ENCODE measurements around the gene ECSCR. TPM values are rescaled to one million over a fixed set of nuclear protein-coding genes. Genes with fewer than 3 reads are reported as not detected.

The ECSCR gene
- total and polyA plus RNA-seq, 2 of the 8 experiments (the other 6 are each of a cell fraction or from before 2014, with no cell fraction given): 2.7 to 7.2 TPM

GRCh38 chr5:139457241-139457640, 5.3 kb downstream of the ECSCR start:
- Histone ChIP-seq H3K23me2 (ENCODE audit: low read depth, low read length) (peaks cover 12% of the 10 kb centered on the region; the same call in 1 of the 2 replicates), H3K56ac (replicated peaks; ENCODE audit: insufficient read length, low read depth, low read length) (no peak overlapping the region), H2BK15ac (ENCODE audit: low read length) (no peak overlapping the region), H2BK120ac (replicated peaks; ENCODE audit: low read depth, low read length) (no peak overlapping the region), H4K20me1 (replicated peaks in 1 of 2; ENCODE audit: control insufficient read depth in 1 of 2, insufficient read depth in 2 of 2, low read length in 2 of 2) (peaks cover 0 to 10% of the 10 kb centered on the region in 2 experiments), H3K79me2 (ENCODE audit: control insufficient read depth in 1 of 2, insufficient read depth in 2 of 2, low read length in 2 of 2) (no peaks in the 10 kb centered on the region), H4K91ac (replicated peaks; ENCODE audit: insufficient read length, low read length) (no peak overlapping the region), H3K23ac (ENCODE audit: insufficient read length) (no peak overlapping the region), H4K8ac (ENCODE audit: extremely low read depth, insufficient read depth, low read length) (0 out of 2 replicates have a peak overlapping the region, but pooled peaks have one; percentile 45), H3K4me1 (replicated peaks in 1 of 4; ENCODE audit: control insufficient read depth in 3 of 4, insufficient read depth in 4 of 4, low read length in 3 of 4) (peaks cover 5 to 8% (median 7%) of the 10 kb centered on the region in 4 experiments; a peak in 6 of 7 replicates), H2BK12ac (ENCODE audit: low read depth, low read length) (peak overlapping the region; percentile 62; the same call in 1 of the 2 replicates), H2BK5ac (ENCODE audit: low read depth, low read length) (no peak overlapping the region), H3K36me3 (ENCODE audit: control insufficient read depth in 2 of 4, insufficient read depth in 4 of 4, low read length in 3 of 4) (no peaks in the 10 kb centered on the region), H2AFZ (ENCODE audit: low read length) (no peak overlapping the region), H2AK5ac (ENCODE audit: low read depth, low read length) (no peak overlapping the region), H3K4me2 (ENCODE audit: insufficient read depth in 1 of 2, low read depth in 2 of 2, low read length in 2 of 2) (no peak overlapping the region), H2BK20ac (ENCODE audit: low read length) (no peak overlapping the region), H3K18ac (ENCODE audit: extremely low read depth, low read length) (no peak overlapping the region), H3K4ac (replicated peaks; ENCODE audit: insufficient read length, low read depth, low read length) (no peak overlapping the region), H3K9me3 (ENCODE audit: insufficient read depth in 2 of 2, low read depth in 1 of 2, low read length in 1 of 2) (no peaks in the 10 kb centered on the region), H3K9ac (replicated peaks in 1 of 4; ENCODE audit: extremely low read depth in 1 of 4, low read depth in 3 of 4, low read length in 3 of 4) (no peak overlapping the region), H3K79me1 (ENCODE audit: low read depth, low read length) (no peaks in the 10 kb centered on the region; the same call in none of the 2 replicates), H3K4me3 (ENCODE audit: extremely low read depth in 1 of 4, insufficient read depth in 2 of 4, low read depth in 3 of 4, low read length in 4 of 4) (no peak overlapping the region), H4K5ac (ENCODE audit: insufficient read length, low read depth, low read length) (no peak overlapping the region), H3K14ac (ENCODE audit: insufficient read length) (no peak overlapping the region), H3K27ac (ENCODE audit: low read depth, low read length) (no peak overlapping the region), H3K27me3 (replicated peaks in 1 of 4; ENCODE audit: control insufficient read depth in 3 of 4, extremely low read depth in 1 of 4, insufficient read depth in 3 of 4, low read length in 3 of 4) (no peaks in the 10 kb centered on the region)
- TF ChIP-seq BCL11A (IDR thresholded peaks at IDR 0.05; ENCODE audit: low read depth in 2 of 2, low read length in 2 of 2) (no peak), ASH2L (IDR thresholded peaks at IDR 0.05; ENCODE audit: low read length) (no peak), CBX8 (IDR thresholded peaks at IDR 0.05; ENCODE audit: borderline replicate concordance, low read depth, low read length) (no peak), RBBP5 (IDR thresholded peaks at IDR 0.05; ENCODE audit: borderline replicate concordance, low read depth, low read length) (no peak), HDAC2 (IDR thresholded peaks at IDR 0.05; ENCODE audit: borderline replicate concordance in 1 of 2, low read depth in 2 of 2, low read length in 2 of 2) (no peak), KDM1A (IDR thresholded peaks at IDR 0.05; ENCODE audit: borderline replicate concordance, low read length) (no peak), RFX5 (IDR thresholded peaks at IDR 0.05; ENCODE audit: borderline replicate concordance, low read depth, low read length) (no peak)
- WGBS, 2 experiments (ENCODE audit: extremely low coverage in 1 of 2, insufficient coverage in 1 of 2, insufficient read length in 1 of 2, insufficient replicate concordance in 2 of 2, low coverage in 1 of 2, low lambda C conversion rate in 2 of 2, missing lambda C conversion rate in 1 of 2): 95% methylated on average over 5 of the region's 5 CpGs; no CpG with 5 or more reads in 1 of the 2 experiments
- ChIA-PET CTCF (ENCODE audit: partially characterized antibody) (interaction anchor here (0.6 to 3.0 kb wide), 7 partner anchors 9 to 57 kb away, joined by 3 to 12 read pairs (median 4); no protein-coding TSS in a partner anchor), POLR2A (ENCODE audit: partially characterized antibody) (interaction anchor here (1.1 to 1.3 kb wide), 3 partner anchors 9 to 16 kb away, joined by 3 to 4 read pairs (median 3); no protein-coding TSS in a partner anchor)
- no peak for FAIRE-seq
- no peak for DNase-seq (ENCODE audit: low read depth in 1 of 2, low spot score in 2 of 2)
